HFF-Myc (cell line): ENCODE data around the gene DNAJC27.

Source experiments
- DNase-seq: peaks from one replicate; pipeline ENCODE4 v3.0.0-alpha.2; 2011; ENCODE audit warnings: low read depth; ENCODE audit errors: extremely low read depth
- H3K4me3 ChIP-seq: replicated peaks from 2 replicates; pipeline ENCODE4 v1.5.1; 2011; ENCODE audit warnings: low read depth, mild to moderate bottlenecking, control low read depth, low read length
- CTCF ChIP-seq: IDR thresholded peaks from 2 replicates; pipeline ENCODE4 v1.5.1; 2012; ENCODE audit warnings: mild to moderate bottlenecking, low read depth, low read length, control low read depth; ENCODE audit errors: missing control alignments

The DNAJC27 gene

GRCh38 chr2:24970483-24971285 is 1.1 kb downstream of the DNAJC27 start:
- TF ChIP-seq CTCF = no peak
- no peak for DNase-seq
- peak overlapping the region; percentile 67 for H3K4me3 ChIP-seq

- no peak for TF ChIP-seq CTCF
- no peak for DNase-seq
- no peak overlapping the region for H3K4me3 ChIP-seq
Observed at GRCh38 chr2:24969784-24970183, 2.0 kb downstream of the DNAJC27 start.

GRCh38 chr2:24961903-24962302 is 9.9 kb downstream of the DNAJC27 start:
- no peak for DNase-seq
- TF ChIP-seq CTCF = no peak
- no peak overlapping the region for H3K4me3 ChIP-seq

GRCh38 chr2:24959761-24960160 is 12.0 kb downstream of the DNAJC27 start:
- DNase-seq = no peak
- no peak for TF ChIP-seq CTCF
- H3K4me3 ChIP-seq = no peak overlapping the region

GRCh38 chr2:24958411-24958935 is 13.3 kb downstream of the DNAJC27 start:
- no peak overlapping the region for H3K4me3 ChIP-seq
- TF ChIP-seq CTCF = no peak
- DNase-seq = no peak

GRCh38 chr2:24957976-24958375 is 13.8 kb downstream of the DNAJC27 start:
- DNase-seq = no peak
- TF ChIP-seq CTCF = no peak
- H3K4me3 ChIP-seq = no peak overlapping the region

GRCh38 chr2:24957221-24957620 is 14.5 kb downstream of the DNAJC27 start:
- no peak overlapping the region for H3K4me3 ChIP-seq
- no peak for TF ChIP-seq CTCF
- DNase-seq = no peak
